SK-N-SH (cell line): ENCODE results near the gene KLHL17. TPM values are rescaled to one million over a fixed set of nuclear protein-coding genes. Genes with fewer than 3 reads are reported as not detected.

ENCODE experiments used
- CTCF ChIA-PET: fragments of 300-600, 350-600 bp; formaldehyde crosslinking; extraction: SDS; loops from one replicate; lab custom pipeline; 2021; lab: Yijun Ruan, JAX
- POLR2A ChIA-PET: fragments of 350-600 bp; sonication (Branson Sonifier 250); formaldehyde crosslinking; extraction: SDS; loops from one replicate; lab custom pipeline; 2020; ENCODE audit warnings: antibody characterized with exemption, inconsistent platforms; lab: Yijun Ruan, JAX
- DNase-seq: peaks from one replicate; pipeline ENCODE4 v3.0.0; 2012
- H2AFZ ChIP-seq: fragments of 200-600 bp; sonication (generic); 2 replicates; pipeline ENCODE4 v1.8.1; 2016; ENCODE audit warnings: antibody characterized with exemption, mild to moderate bottlenecking, low read depth
- H3F3A ChIP-seq: fragments of 200-600 bp; sonication (generic); replicated peaks from 2 replicates; pipeline ENCODE3; 2016; ENCODE audit warnings: antibody characterized with exemption, mild to moderate bottlenecking; ENCODE audit not compliant: insufficient read depth
- H3K27ac ChIP-seq, 2 experiments: fragments of 200-500 bp in 1 of 2; fragments of 200-600 bp in 1 of 2; sonication (Bioruptor generic) in 1 of 2; sonication (generic), shearing (Covaris generic) in 1 of 2; 2 replicates each; pipeline versions ENCODE4 v1.5.1 to v1.6.1; 2014 to 2016; ENCODE audit warnings: low read depth in 2 of 2, inconsistent platforms in 1 of 2, low read length in 1 of 2, mild to moderate bottlenecking in 1 of 2, mixed read lengths in 1 of 2
- H3K27me3 ChIP-seq: fragments of 200-600 bp; sonication (generic), shearing (Covaris generic); 2 replicates; pipeline ENCODE4 v1.6.1; 2016; ENCODE audit warnings: mixed run types; ENCODE audit not compliant: insufficient read depth
- H3K36me3 ChIP-seq, 2 experiments: fragments of 200-500 bp in 1 of 2; fragments of 200-600 bp in 1 of 2; sonication (Bioruptor generic) in 1 of 2; sonication (generic) in 1 of 2; replicated peaks in 1 of 2; 2 replicates each; pipeline versions ENCODE3 to v1.5.1; 2014 to 2016; ENCODE audit warnings: low read length in 1 of 2, mild to moderate bottlenecking in 1 of 2; ENCODE audit not compliant: insufficient read depth in 2 of 2, control insufficient read depth in 1 of 2
- H3K4me1 ChIP-seq, 2 experiments: fragments of 200-500 bp in 1 of 2; fragments of 200-600 bp in 1 of 2; sonication (Bioruptor generic) in 1 of 2; sonication (generic), shearing (Covaris generic) in 1 of 2; 2 replicates each; pipeline versions ENCODE4 v1.5.1 to v1.6.1; 2014 to 2016; ENCODE audit warnings: low read depth in 1 of 2, low read length in 1 of 2, mixed run types in 1 of 2; ENCODE audit not compliant: insufficient read depth in 2 of 2, control insufficient read depth in 1 of 2
- H3K4me2 ChIP-seq: fragments of 200-600 bp; sonication (generic), shearing (Covaris generic); 2 replicates; pipeline ENCODE4 v1.6.1; 2017; ENCODE audit warnings: mixed run types
- H3K4me3 ChIP-seq, 2 experiments: fragments of 200-500 bp in 1 of 2; fragments of 200-600 bp in 1 of 2; sonication (Bioruptor generic) in 1 of 2; sonication (generic), shearing (Covaris generic) in 1 of 2; 2 replicates each; pipeline versions ENCODE4 v1.5.1 to v1.8.1; 2014 to 2016; ENCODE audit warnings: low read depth in 2 of 2, inconsistent platforms in 1 of 2, low read length in 1 of 2, mild to moderate bottlenecking in 1 of 2, mixed read lengths in 1 of 2, moderate library complexity in 1 of 2
- H3K79me2 ChIP-seq: fragments of 200-600 bp; sonication (generic); 2 replicates; pipeline ENCODE4 v1.8.1; 2017; ENCODE audit warnings: mild to moderate bottlenecking; ENCODE audit not compliant: insufficient read depth
- H3K9ac ChIP-seq: fragments of 200-600 bp; sonication (generic); 2 replicates; pipeline ENCODE4 v1.6.1; 2017; ENCODE audit warnings: mixed run types
- H3K9me2 ChIP-seq: fragments of 200-600 bp; sonication (generic); 2 replicates; pipeline ENCODE4 v1.6.1; 2017; ENCODE audit warnings: mixed run types
- H3K9me3 ChIP-seq: fragments of 200-600 bp; sonication (generic); 2 replicates; pipeline ENCODE4 v1.6.1; 2017; ENCODE audit warnings: mixed run types, mild to moderate bottlenecking, moderate library complexity
- H4K20me1 ChIP-seq: fragments of 200-600 bp; sonication (generic); 2 replicates; pipeline ENCODE4 v1.6.1; 2017; ENCODE audit warnings: mild to moderate bottlenecking, mixed run types; ENCODE audit not compliant: insufficient read depth
- FOSL2 ChIP-seq: IDR thresholded peaks from 2 replicates; pipeline ENCODE4 v1.4.0; 2012; ENCODE audit warnings: low read depth, mild to moderate bottlenecking, moderate library complexity, borderline replicate concordance
- FOXJ3 ChIP-seq: sonication (generic); formaldehyde crosslinking; IDR thresholded peaks from 2 replicates; pipeline ENCODE4 v1.5.1; 2020; ENCODE audit warnings: mild to moderate bottlenecking, missing genetic modification reagents
- FOXM1 ChIP-seq: IDR thresholded peaks from 2 replicates; pipeline ENCODE4 v1.4.0; 2012; ENCODE audit warnings: low read depth, mild to moderate bottlenecking
- GABPA ChIP-seq: IDR thresholded peaks from 2 replicates; pipeline ENCODE4 v1.4.0; 2012; ENCODE audit warnings: low read depth, mild to moderate bottlenecking
- GATA2 ChIP-seq: sonication (generic); formaldehyde crosslinking; IDR thresholded peaks from 2 replicates; pipeline ENCODE4 v1.5.0; 2020; ENCODE audit warnings: mild to moderate bottlenecking, missing genetic modification reagents
- MEF2A ChIP-seq: IDR thresholded peaks from 2 replicates; pipeline ENCODE4 v1.4.0; 2012; ENCODE audit warnings: low read depth, borderline replicate concordance
- MXI1 ChIP-seq: IDR thresholded peaks from 2 replicates; pipeline ENCODE4 v1.6.1; 2012; ENCODE audit warnings: mild to moderate bottlenecking, low read depth, low read length, improper control_type of control experiment
- NFIC ChIP-seq: IDR thresholded peaks from 2 replicates; pipeline ENCODE4 v1.4.0; 2012; ENCODE audit warnings: borderline replicate concordance
- NRF1 ChIP-seq: IDR thresholded peaks from 2 replicates; pipeline ENCODE4 v1.6.1; 2012; ENCODE audit warnings: low read depth, mild to moderate bottlenecking, low read length
- POLR2AphosphoS5 ChIP-seq: IDR thresholded peaks from 2 replicates; pipeline ENCODE4 v1.6.1; 2012; ENCODE audit warnings: low read depth, low read length
- RAD21 ChIP-seq: IDR thresholded peaks from 2 replicates; pipeline ENCODE4 v1.6.1; 2012; ENCODE audit warnings: mild to moderate bottlenecking, low read length
- REST ChIP-seq: IDR thresholded peaks from 2 replicates; pipeline ENCODE4 v1.6.1; 2012; ENCODE audit warnings: mild to moderate bottlenecking, low read depth, low read length, moderate library complexity
- RFX5 ChIP-seq: IDR thresholded peaks from 2 replicates; pipeline ENCODE4 v1.6.1; 2012; ENCODE audit warnings: mild to moderate bottlenecking, improper control_type of control experiment, low read length
- SIN3A ChIP-seq: IDR thresholded peaks from 2 replicates; pipeline ENCODE4 v1.6.1; 2012; ENCODE audit warnings: low read depth, mild to moderate bottlenecking, low read length, moderate library complexity, borderline replicate concordance
- SMC3 ChIP-seq: IDR thresholded peaks from 2 replicates; pipeline ENCODE4 v1.6.1; 2012; ENCODE audit warnings: low read depth, low read length, improper control_type of control experiment
- TAF1 ChIP-seq: IDR thresholded peaks from 2 replicates; pipeline ENCODE4 v1.6.1; 2012; ENCODE audit warnings: low read depth, mild to moderate bottlenecking, low read length, moderate library complexity, borderline replicate concordance
- TCF12 ChIP-seq: IDR thresholded peaks from 2 replicates; pipeline ENCODE4 v1.4.0; 2012
- WGBS: methylation state at CpG from one replicate; pipeline ENCODE4 v1.1.6; 2017; ENCODE audit warnings: low lambda C conversion rate; 5-methylcytosine and 5-hydroxymethylcytosine counted together
- polyA plus RNA-seq, 3 experiments: library from polyadenylated mRNA; depleted of rRNA; stranded (reverse); fragments of >200 nt; gene quantifications; 2 replicates each; pipeline ENCODE4 v1.2.3, GENCODE V29; 2012
- TF ChIP-seq, protein P1 (sequence below): IDR thresholded peaks from 2 replicates; pipeline ENCODE4 v1.4.0; 2012; ENCODE audit warnings: low read depth, borderline replicate concordance
- TF ChIP-seq, protein P2 (sequence below): fragments of 150-350 bp; IDR thresholded peaks from 2 replicates; pipeline ENCODE4 v1.6.1; 2017; ENCODE audit warnings: antibody characterized with exemption, low read length, low read depth, borderline replicate concordance

The KLHL17 gene
- polyA plus RNA-seq, 1 of the 3 experiments (the other 2 are of a cell fraction): 27.3 TPM

GRCh38 chr1:997993-998744, 37.8 kb downstream of the KLHL17 start:
- TF ChIP-seq TCF12: no peak
- TF ChIP-seq MEF2A: no peak
- no peak for TF ChIP-seq TAF1
- TF ChIP-seq SIN3A: no peak
- no peak for TF ChIP-seq FOXM1
- TF ChIP-seq GATA2 (CRISPR knock-in tag): no peak
- Histone ChIP-seq H3K9me3 (no peaks in the 10 kb centered on the region), H3K36me3 (no peaks in the 10 kb centered on the region), H3K4me3 (no peak overlapping the region), H3K27me3 (peaks cover 12% of the 10 kb centered on the region; the same call in 1 of the 2 replicates), H3K4me2 (no peak overlapping the region), H3K9ac (no peak overlapping the region), H3K9me2 (no peaks in the 10 kb centered on the region), H3K79me2 (no peaks in the 10 kb centered on the region), H4K20me1 (no peaks in the 10 kb centered on the region), H2AFZ (no peak overlapping the region), H3K27ac (no peak overlapping the region), H3K4me1 (peaks cover 0 to 11% of the 10 kb centered on the region in 2 experiments; a peak in 1 of 4 replicates), H3F3A (no peaks in the 10 kb centered on the region)
- ChIA-PET POLR2A (no interaction called here), CTCF (interaction anchor here (0.5 to 13.2 kb wide), 8 partner anchors 9 to 93 kb away, joined by 3 to 246 read pairs (median 3); partner anchors contain the start of gene PERM1)
- DNase-seq: peak; percentile 56
- 18% methylated on average over 16 of the region's 75 CpGs for WGBS

- H3K4me3 ChIP-seq: peak overlapping the region in 1 of 2 experiments; percentile 22; a peak in 1 of 4 replicates
Observed at GRCh38 chr1:998745-998994, 38.3 kb downstream of the KLHL17 start.

More at GRCh38 chr1:998745-998994, 38.3 kb downstream of the KLHL17 start:
- H3K9ac ChIP-seq: no peak overlapping the region
- H2AFZ ChIP-seq: no peak overlapping the region
- TF ChIP-seq GATA2 (CRISPR knock-in tag): no peak
- no peak for TF ChIP-seq RAD21
- no peak for TF ChIP-seq SMC3
- TF ChIP-seq MEF2A: no peak
- no peak for TF ChIP-seq FOSL2
- no peak for TF ChIP-seq RFX5
- TF ChIP-seq, protein P1, sequence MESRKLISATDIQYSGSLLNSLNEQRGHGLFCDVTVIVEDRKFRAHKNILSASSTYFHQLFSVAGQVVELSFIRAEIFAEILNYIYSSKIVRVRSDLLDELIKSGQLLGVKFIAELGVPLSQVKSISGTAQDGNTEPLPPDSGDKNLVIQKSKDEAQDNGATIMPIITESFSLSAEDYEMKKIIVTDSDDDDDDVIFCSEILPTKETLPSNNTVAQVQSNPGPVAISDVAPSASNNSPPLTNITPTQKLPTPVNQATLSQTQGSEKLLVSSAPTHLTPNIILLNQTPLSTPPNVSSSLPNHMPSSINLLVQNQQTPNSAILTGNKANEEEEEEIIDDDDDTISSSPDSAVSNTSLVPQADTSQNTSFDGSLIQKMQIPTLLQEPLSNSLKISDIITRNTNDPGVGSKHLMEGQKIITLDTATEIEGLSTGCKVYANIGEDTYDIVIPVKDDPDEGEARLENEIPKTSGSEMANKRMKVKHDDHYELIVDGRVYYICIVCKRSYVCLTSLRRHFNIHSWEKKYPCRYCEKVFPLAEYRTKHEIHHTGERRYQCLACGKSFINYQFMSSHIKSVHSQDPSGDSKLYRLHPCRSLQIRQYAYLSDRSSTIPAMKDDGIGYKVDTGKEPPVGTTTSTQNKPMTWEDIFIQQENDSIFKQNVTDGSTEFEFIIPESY: no peak
- TF ChIP-seq SIN3A: no peak
- no peak for TF ChIP-seq NRF1
- TF ChIP-seq POLR2AphosphoS5: no peak
- no peak for TF ChIP-seq NFIC
- TF ChIP-seq, protein P2, sequence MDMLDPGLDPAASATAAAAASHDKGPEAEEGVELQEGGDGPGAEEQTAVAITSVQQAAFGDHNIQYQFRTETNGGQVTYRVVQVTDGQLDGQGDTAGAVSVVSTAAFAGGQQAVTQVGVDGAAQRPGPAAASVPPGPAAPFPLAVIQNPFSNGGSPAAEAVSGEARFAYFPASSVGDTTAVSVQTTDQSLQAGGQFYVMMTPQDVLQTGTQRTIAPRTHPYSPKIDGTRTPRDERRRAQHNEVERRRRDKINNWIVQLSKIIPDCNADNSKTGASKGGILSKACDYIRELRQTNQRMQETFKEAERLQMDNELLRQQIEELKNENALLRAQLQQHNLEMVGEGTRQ: no peak
- TF ChIP-seq MXI1: no peak
- no peak for TF ChIP-seq TAF1
- no peak for TF ChIP-seq GABPA
- no peak for TF ChIP-seq FOXJ3 (CRISPR knock-in tag)
- no peak for TF ChIP-seq REST
- no peak for TF ChIP-seq FOXM1
- no peaks in the 10 kb centered on the region for H3F3A ChIP-seq
- POLR2A ChIA-PET: no interaction called here
- peaks cover 0 to 15% of the 10 kb centered on the region in 2 experiments; a peak in 1 of 4 replicates for H3K4me1 ChIP-seq
- H3K27ac ChIP-seq: no peak overlapping the region
- H3K36me3 ChIP-seq: no peaks in the 10 kb centered on the region
- CTCF ChIA-PET: interaction anchor here (0.8 to 13.2 kb wide), 4 partner anchors 16 to 93 kb away, joined by 3 to 246 read pairs (median 4); partner anchors contain the start of gene PERM1
- 14% methylated on average over 5 of the region's 27 CpGs for WGBS
- peak overlapping the region; percentile 44; the same call in 1 of the 2 replicates for H3K4me2 ChIP-seq
- H3K9me2 ChIP-seq: no peaks in the 10 kb centered on the region
- peaks cover 12% of the 10 kb centered on the region; the same call in 1 of the 2 replicates for H3K27me3 ChIP-seq
- no peaks in the 10 kb centered on the region for H4K20me1 ChIP-seq
- no peaks in the 10 kb centered on the region for H3K9me3 ChIP-seq
- no peak for DNase-seq
- H3K79me2 ChIP-seq: no peaks in the 10 kb centered on the region
